IMR-90 (cell line): ENCODE measurements around the gene PTPRK.

Source experiments
- CHD1 ChIP-seq: IDR thresholded peaks from 2 replicates; pipeline ENCODE4 v1.6.1; 2012; ENCODE audit warnings: low read depth, low read length, improper control_type of control experiment
- CTCF ChIP-seq: conservative IDR thresholded peaks from 2 replicates; pipeline ENCODE4 v1.5.1; 2012; ENCODE audit warnings: mild to moderate bottlenecking, low read depth, low read length, improper control_type of control experiment
- FOS ChIP-seq: fragments of 150-350 bp; IDR thresholded peaks from 2 replicates; pipeline ENCODE4 v1.6.1; 2016; ENCODE audit warnings: low read depth, low read length
- MAFK ChIP-seq: IDR thresholded peaks from 2 replicates; pipeline ENCODE4 v1.6.1; 2012; ENCODE audit warnings: low read depth, low read length, improper control_type of control experiment
- MAZ ChIP-seq: IDR thresholded peaks from 2 replicates; pipeline ENCODE4 v1.6.1; 2012; ENCODE audit warnings: low read depth, mild to moderate bottlenecking, low read length, improper control_type of control experiment, moderate library complexity, borderline replicate concordance
- MXI1 ChIP-seq: IDR thresholded peaks from 2 replicates; pipeline ENCODE4 v1.6.1; 2012; ENCODE audit warnings: low read depth, mild to moderate bottlenecking, low read length, moderate library complexity, borderline replicate concordance
- POLR2A ChIP-seq: IDR thresholded peaks from 2 replicates; pipeline ENCODE4 v1.6.1; 2012; ENCODE audit warnings: mild to moderate bottlenecking, low read depth, low read length
- RAD21 ChIP-seq: IDR thresholded peaks from 2 replicates; pipeline ENCODE4 v1.6.1; 2012; ENCODE audit warnings: low read length, improper control_type of control experiment
- RCOR1 ChIP-seq: IDR thresholded peaks from 2 replicates; pipeline ENCODE4 v1.6.1; 2012; ENCODE audit warnings: mild to moderate bottlenecking, low read length, improper control_type of control experiment; ENCODE audit not compliant: insufficient replicate concordance
- RFX5 ChIP-seq: IDR thresholded peaks from 2 replicates; pipeline ENCODE4 v1.8.0; 2012; ENCODE audit warnings: low read depth, mild to moderate bottlenecking, low read length, moderate library complexity
- SMC3 ChIP-seq: fragments of 150-350 bp; IDR thresholded peaks from 2 replicates; pipeline ENCODE4 v1.6.1; 2016; ENCODE audit warnings: low read depth, mild to moderate bottlenecking, antibody characterized with exemption, low read length, moderate library complexity
- USF2 ChIP-seq: fragments of 150-350 bp; IDR thresholded peaks from 2 replicates; pipeline ENCODE4 v1.6.1; 2017; ENCODE audit warnings: mild to moderate bottlenecking, antibody characterized with exemption, low read length, low read depth
- TF ChIP-seq, protein P1 (sequence below): fragments of 150-350 bp; IDR thresholded peaks from 2 replicates; pipeline ENCODE4 v1.6.1; 2016; ENCODE audit warnings: low read depth, mild to moderate bottlenecking, low read length, moderate library complexity, borderline replicate concordance

- no peak for TF ChIP-seq MXI1
- no peak for TF ChIP-seq POLR2A
- no peak for TF ChIP-seq CTCF
- no peak for TF ChIP-seq RFX5
- TF ChIP-seq FOS, result no peak
- TF ChIP-seq, protein P1, sequence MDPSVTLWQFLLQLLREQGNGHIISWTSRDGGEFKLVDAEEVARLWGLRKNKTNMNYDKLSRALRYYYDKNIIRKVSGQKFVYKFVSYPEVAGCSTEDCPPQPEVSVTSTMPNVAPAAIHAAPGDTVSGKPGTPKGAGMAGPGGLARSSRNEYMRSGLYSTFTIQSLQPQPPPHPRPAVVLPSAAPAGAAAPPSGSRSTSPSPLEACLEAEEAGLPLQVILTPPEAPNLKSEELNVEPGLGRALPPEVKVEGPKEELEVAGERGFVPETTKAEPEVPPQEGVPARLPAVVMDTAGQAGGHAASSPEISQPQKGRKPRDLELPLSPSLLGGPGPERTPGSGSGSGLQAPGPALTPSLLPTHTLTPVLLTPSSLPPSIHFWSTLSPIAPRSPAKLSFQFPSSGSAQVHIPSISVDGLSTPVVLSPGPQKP, result no peak
- TF ChIP-seq CHD1, result no peak
- no peak for TF ChIP-seq USF2
- TF ChIP-seq RCOR1, result no peak
- TF ChIP-seq SMC3, result no peak
- TF ChIP-seq MAFK, result no peak
- TF ChIP-seq RAD21, result no peak
- TF ChIP-seq MAZ, result no peak
These were observed 370.0 kb downstream of the PTPRK start for GRCh38 chr6:128150376-128150775.
